ENCODE measurements around the gene CACNA1G. TPM values are rescaled to one million over a fixed set of nuclear protein-coding genes. Genes with fewer than 3 reads are reported as not detected.

CACNA1G gene
- 4.9 TPM for total RNA-seq

DNA sequence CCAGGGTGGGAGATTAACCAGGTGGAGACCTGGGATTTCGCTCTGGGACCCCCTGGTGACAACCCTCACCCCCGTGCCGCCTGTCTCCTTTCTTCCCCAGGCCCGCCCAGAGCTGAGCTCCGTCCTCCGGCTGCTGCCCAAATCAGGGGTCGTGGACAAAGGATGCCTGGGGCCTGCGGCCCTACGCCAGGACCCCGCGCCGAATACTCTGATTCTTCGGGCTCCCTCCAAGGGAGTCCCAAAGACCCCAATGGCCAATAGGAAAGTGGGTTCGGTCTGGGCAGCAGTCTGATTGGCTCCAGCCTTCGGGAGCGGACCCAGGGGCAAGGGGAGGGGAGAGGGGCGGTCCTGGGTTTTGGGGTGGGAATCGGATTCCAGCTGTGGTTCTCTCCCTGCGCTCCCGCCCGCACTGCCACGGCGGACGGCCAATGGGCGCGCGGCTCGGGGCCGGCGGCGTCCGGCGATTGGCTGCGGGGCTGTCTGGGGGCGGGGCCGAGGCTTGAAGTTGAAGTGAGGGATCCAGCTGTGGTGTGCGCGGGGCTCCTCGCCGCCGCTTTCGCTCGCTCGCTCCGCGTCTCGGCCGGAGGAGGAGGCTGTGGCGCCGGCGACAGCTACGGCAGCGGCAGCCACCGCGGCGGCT is at the start of gene CACNA1G:
Gene CACNA1G (plus strand): TSS at position 531 of the 640 bp plus-strand sequence. CDS start 745 bp downstream, outside the sequence.
- peak within 1 kb of the TSS; percentile 92 for H3K27ac ChIP-seq
- intact Hi-C loops (cut with DNase I), result no loop called here

GRCh38 chr17:50511058-50511457 is 49.5 kb upstream of the CACNA1G start:
- H3K27ac ChIP-seq, result no peak overlapping the region
- no peak overlapping the region for H3K4me3 ChIP-seq
- DNase-seq (ENCODE audit: extremely low spot score in 2 of 2), result no peak
- H3K9me3 ChIP-seq, result no peaks in the 10 kb centered on the region
- peaks cover 28% of the 10 kb centered on the region for H3K4me1 ChIP-seq
- no peaks in the 10 kb centered on the region for H3K27me3 ChIP-seq
- no peaks in the 10 kb centered on the region for H3K36me3 ChIP-seq
- intact Hi-C loops (cut with DNase I), result no loop called here
- no peak for TF ChIP-seq POLR2AphosphoS5 (IDR thresholded peaks at IDR 0.05; ENCODE audit: insufficient read depth in 1 of 2, low read depth in 1 of 2)
- TF ChIP-seq POLR2A (IDR thresholded peaks at IDR 0.05), result no peak

More for the DNA sequence above, at the start of gene CACNA1G:
- peak in 1 of 2 donors; percentile 96 for DNase-seq (ENCODE audit: extremely low spot score in 2 of 2)
- peak in 1 of 2 donors; percentile 68 for TF ChIP-seq POLR2AphosphoS5 (IDR thresholded peaks at IDR 0.05; ENCODE audit: insufficient read depth in 1 of 2, low read depth in 1 of 2)
- TF ChIP-seq POLR2A (IDR thresholded peaks at IDR 0.05), result peak in 1 of 2 donors; percentile 83
- no peak for TF ChIP-seq CTCF (IDR thresholded peaks at IDR 0.05)
- no peaks in the 10 kb centered on the region for H3K27me3 ChIP-seq
- no peaks in the 10 kb centered on the region for H3K36me3 ChIP-seq
- H3K9me3 ChIP-seq, result no peaks in the 10 kb centered on the region
- peaks cover 69% of the 10 kb centered on the region for H3K4me1 ChIP-seq
- peak within 1 kb of the TSS; percentile 55 to 79 for H3K4me3 ChIP-seq

GRCh38 chr17:50513495-50513894 is 47.0 kb upstream of the CACNA1G start:
- Histone ChIP-seq H3K9me3 (no peaks in the 10 kb centered on the region), H3K4me3 (no peak overlapping the region), H3K27ac (no peak overlapping the region), H3K27me3 (no peaks in the 10 kb centered on the region), H3K4me1 (peaks cover 21% of the 10 kb centered on the region), H3K36me3 (no peaks in the 10 kb centered on the region)
- intact Hi-C loops (cut with DNase I), result no loop called here
- DNase-seq (ENCODE audit: extremely low spot score in 2 of 2), result no peak
- TF ChIP-seq POLR2A (IDR thresholded peaks at IDR 0.05) (no peak), POLR2AphosphoS5 (IDR thresholded peaks at IDR 0.05; ENCODE audit: insufficient read depth in 1 of 2, low read depth in 1 of 2) (no peak), CTCF (IDR thresholded peaks at IDR 0.05) (no peak)

GRCh38 chr17:50514388-50514787 is 46.1 kb upstream of the CACNA1G start:
- H3K36me3 ChIP-seq, result no peaks in the 10 kb centered on the region
- no peak overlapping the region for H3K4me3 ChIP-seq
- peaks cover 12% of the 10 kb centered on the region for H3K4me1 ChIP-seq
- intact Hi-C loops (cut with DNase I), result no loop called here
- no peak for DNase-seq (ENCODE audit: extremely low spot score in 2 of 2)
- no peak overlapping the region for H3K27ac ChIP-seq
- H3K9me3 ChIP-seq, result no peaks in the 10 kb centered on the region
- TF ChIP-seq POLR2AphosphoS5 (IDR thresholded peaks at IDR 0.05; ENCODE audit: insufficient read depth in 1 of 2, low read depth in 1 of 2), result no peak
- TF ChIP-seq CTCF (IDR thresholded peaks at IDR 0.05), result no peak
- TF ChIP-seq POLR2A (IDR thresholded peaks at IDR 0.05), result no peak
- no peaks in the 10 kb centered on the region for H3K27me3 ChIP-seq

DNA sequence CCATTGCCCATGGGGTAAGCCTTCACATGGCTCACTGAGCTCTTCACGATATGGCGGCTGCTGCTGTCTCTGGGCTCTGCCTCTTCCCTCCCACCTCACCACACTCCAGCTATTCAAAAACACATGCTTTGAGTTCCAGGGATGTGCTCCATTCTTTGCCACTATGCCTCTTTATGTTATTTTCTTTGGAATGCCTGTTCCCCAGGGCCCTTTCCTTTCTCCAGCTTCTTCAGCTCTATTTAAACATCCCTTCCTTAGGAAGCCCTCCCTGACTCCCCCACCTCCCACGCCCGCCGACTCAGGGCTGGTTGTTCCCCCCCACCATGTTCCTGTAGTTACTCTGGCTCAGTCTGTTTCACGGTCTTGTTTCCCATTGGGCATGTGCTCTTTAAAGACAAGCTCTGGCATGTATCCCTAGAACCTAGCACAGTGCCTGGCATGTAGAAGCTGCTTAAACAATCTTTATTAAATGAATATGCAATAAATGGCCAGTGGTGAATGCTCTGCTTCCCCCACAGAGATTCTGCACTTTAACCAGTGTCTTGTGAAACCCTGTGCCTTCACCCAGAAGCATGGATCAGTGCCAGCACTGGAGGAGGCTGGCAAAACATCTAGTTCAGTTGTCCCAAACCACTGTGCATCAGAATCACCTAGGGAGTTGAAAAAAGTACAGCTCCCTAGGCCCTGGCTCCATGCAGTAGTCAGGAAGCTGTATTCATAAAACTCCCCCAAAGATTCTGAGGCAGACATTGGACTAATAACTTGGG is 45.4 kb upstream of the CACNA1G start:
- DNase-seq (ENCODE audit: extremely low spot score in 2 of 2), result no peak
- H3K9me3 ChIP-seq, result no peaks in the 10 kb centered on the region
- no peak overlapping the region for H3K27ac ChIP-seq
- H3K4me1 ChIP-seq, result peaks cover 8% of the 10 kb centered on the region
- no peaks in the 10 kb centered on the region for H3K27me3 ChIP-seq
- no peak overlapping the region for H3K4me3 ChIP-seq
- TF ChIP-seq POLR2A (IDR thresholded peaks at IDR 0.05), result no peak
- no peak for TF ChIP-seq POLR2AphosphoS5 (IDR thresholded peaks at IDR 0.05; ENCODE audit: insufficient read depth in 1 of 2, low read depth in 1 of 2)
- TF ChIP-seq CTCF (IDR thresholded peaks at IDR 0.05), result no peak
- intact Hi-C loops (cut with DNase I), result no loop called here
- no peaks in the 10 kb centered on the region for H3K36me3 ChIP-seq

All from vagina (tissue), 2 donors.